HG03575 (cell line): Measurements from ENCODE around the gene PARP6.

ENCODE experiments used
- ATAC-seq: cut with Tn5 transposase; IDR thresholded peaks from one replicate; pipeline ENCODE4 v1.9.1; 2021; ENCODE audit not compliant: unreplicated experiment, insufficient number of reproducible peaks, low FRiP score; ENCODE audit errors: extremely low read depth

The PARP6 gene

GRCh38 chr15:72272213-72272996 lies at the start of gene PARP6:
TSS of gene PARP6 (minus strand) at chr15:72272554. CDS start at chr15:72267477, 5,077 bp downstream.
- peak; percentile 72 for ATAC-seq

GRCh38 chr15:72319985-72320671 lies 47.8 kb upstream of the PARP6 start, which contains the start of gene CELF6:
TSS of gene CELF6 (minus strand) at chr15:72320157. CDS start at chr15:72319874, 283 bp downstream.
- no peak for ATAC-seq

- no peak for ATAC-seq
These were observed 47.1 kb upstream of the PARP6 start for GRCh38 chr15:72319360-72319984.

- no peak for ATAC-seq
These were observed 46.1 kb upstream of the PARP6 start for GRCh38 chr15:72318408-72318942.

- ATAC-seq = no peak
These were observed 43.5 kb upstream of the PARP6 start for GRCh38 chr15:72315706-72316370.

GRCh38 chr15:72313881-72314280 lies 41.5 kb upstream of the PARP6 start:
- no peak for ATAC-seq

GRCh38 chr15:72313448-72313840 lies 41.1 kb upstream of the PARP6 start:
- ATAC-seq = no peak

- ATAC-seq = no peak
These were observed 40.5 kb upstream of the PARP6 start for GRCh38 chr15:72312605-72313447.

- ATAC-seq = no peak
These were observed 34.7 kb upstream of the PARP6 start for GRCh38 chr15:72307026-72307425.

GRCh38 chr15:72306211-72306785 lies 33.9 kb upstream of the PARP6 start:
- no peak for ATAC-seq

- ATAC-seq = no peak
These were observed 32.2 kb upstream of the PARP6 start for GRCh38 chr15:72304596-72304995.

GRCh38 chr15:72302955-72303354 lies 30.6 kb upstream of the PARP6 start:
- no peak for ATAC-seq

GRCh38 chr15:72289597-72290325 lies 17.4 kb upstream of the PARP6 start:
- ATAC-seq = no peak

- ATAC-seq = no peak
These were observed 16.6 kb upstream of the PARP6 start for GRCh38 chr15:72288796-72289596.

- ATAC-seq = no peak
These were observed 13.7 kb upstream of the PARP6 start for GRCh38 chr15:72285927-72286516.

GRCh38 chr15:72285402-72285801 lies 13.0 kb upstream of the PARP6 start:
- ATAC-seq = no peak
